CD4-positive, alpha-beta memory T cell (primary cell): ENCODE measurements around the gene IDH2. TPM values are rescaled to one million over a fixed set of nuclear protein-coding genes. Genes with fewer than 3 reads are reported as not detected.
"Not testable (repeated sequence)": the region's sequence is repeated elsewhere in the genome, so short reads cannot be mapped to it uniquely, and the experiment has no call there.

Source experiments
- CTCF ChIA-PET: fragments of 350-600 bp; sonication (Branson Sonifier 250); formaldehyde crosslinking; loops from one replicate; lab custom pipeline; 2021; ENCODE audit warnings: inconsistent platforms; ENCODE audit not compliant: partially characterized antibody; lab: Charles Lee
- POLR2A ChIA-PET: fragments of 350-600 bp; sonication (Branson Sonifier 250); formaldehyde crosslinking; loops from one replicate; lab custom pipeline; 2021; ENCODE audit not compliant: partially characterized antibody; lab: Charles Lee
- DNase-seq, 5 donors: peaks; one replicate each; pipeline versions ENCODE4 v3.0.0 to v3.0.0-alpha.2; 2020 to 2022; ENCODE audit warnings: mixed read lengths in 1 of 5
- H3K27ac ChIP-seq: one replicate; pipeline ENCODE4 v1.7.0; 2013; ENCODE audit warnings: low read depth, low read length
- H3K27me3 ChIP-seq: 2 replicates; pipeline ENCODE4 v1.7.0; 2013; ENCODE audit warnings: mild to moderate bottlenecking, low read length, moderate library complexity; ENCODE audit not compliant: insufficient read depth
- H3K36me3 ChIP-seq: 2 replicates; pipeline ENCODE4 v1.7.0; 2013; ENCODE audit warnings: mild to moderate bottlenecking, low read length, moderate library complexity; ENCODE audit not compliant: insufficient read depth
- H3K4me1 ChIP-seq: 2 replicates; pipeline ENCODE4 v1.7.0; 2013; ENCODE audit warnings: mild to moderate bottlenecking, low read length, moderate library complexity; ENCODE audit not compliant: insufficient read depth
- H3K4me3 ChIP-seq, 2 donors: one replicate each; pipeline ENCODE4 v1.7.0; 2013; ENCODE audit warnings: low read length in 2 of 2, mild to moderate bottlenecking in 1 of 2
- H3K9me3 ChIP-seq, 2 donors: one replicate each; pipeline ENCODE4 v1.7.0; 2013; ENCODE audit warnings: low read length in 2 of 2, control low read depth in 1 of 2; ENCODE audit not compliant: control insufficient read depth in 1 of 2
- H3K27ac Mint-ChIP-seq, 7 donors: one replicate each; pipeline ENCODE4 v1.8.0; 2020 to 2021; ENCODE audit warnings: mixed read lengths in 7 of 7, mild to moderate bottlenecking in 6 of 7, inconsistent platforms in 3 of 7, moderate library complexity in 3 of 7
- H3K27me3 Mint-ChIP-seq, 2 donors: one replicate each; pipeline ENCODE4 v1.8.0; 2020 to 2021; ENCODE audit warnings: mixed read lengths in 2 of 2
- H3K36me3 Mint-ChIP-seq, 2 donors: one replicate each; pipeline ENCODE4 v1.8.0; 2020 to 2021; ENCODE audit warnings: mixed read lengths in 2 of 2, inconsistent platforms in 1 of 2, mild to moderate bottlenecking in 1 of 2
- H3K4me1 Mint-ChIP-seq, 4 donors: one replicate each; pipeline ENCODE4 v1.8.0; 2020 to 2021; ENCODE audit warnings: mixed read lengths in 4 of 4, mild to moderate bottlenecking in 1 of 4
- H3K4me3 Mint-ChIP-seq, 8 donors: one replicate each; pipeline ENCODE4 v1.8.0; 2020 to 2021; ENCODE audit warnings: mixed read lengths in 8 of 8, mild to moderate bottlenecking in 7 of 8, moderate library complexity in 6 of 8, inconsistent platforms in 3 of 8
- H3K9me3 Mint-ChIP-seq, 8 donors: one replicate each; pipeline ENCODE4 v1.8.0; 2020 to 2021; ENCODE audit warnings: mixed read lengths in 8 of 8, mild to moderate bottlenecking in 5 of 8, inconsistent platforms in 3 of 8, moderate library complexity in 1 of 8
- intact Hi-C: fragments of 100-400 bp; cut with micrococcal nuclease; formaldehyde crosslinking; loops from one replicate; pipeline ENCODE4 v1.15.1; 2023
- polyA plus RNA-seq, 2 donors: library from polyadenylated mRNA; unstranded; fragments of 300-500 nt; fragmentation: Illumina TruSeq; gene quantifications; one replicate each; pipeline ENCODE4 v1.2.3, GENCODE V29; 2021
- total RNA-seq, 2 experiments: library from RNA; stranded (reverse); gene quantifications; one replicate each; pipeline ENCODE4 v1.2.3, GENCODE V29; 2021

Gene IDH2
- total RNA-seq (10 to 100 TPM; 41.2 to 43.6 TPM), polyA plus RNA-seq (100 to 1,000 TPM; 106 to 139 TPM)

DNA sequence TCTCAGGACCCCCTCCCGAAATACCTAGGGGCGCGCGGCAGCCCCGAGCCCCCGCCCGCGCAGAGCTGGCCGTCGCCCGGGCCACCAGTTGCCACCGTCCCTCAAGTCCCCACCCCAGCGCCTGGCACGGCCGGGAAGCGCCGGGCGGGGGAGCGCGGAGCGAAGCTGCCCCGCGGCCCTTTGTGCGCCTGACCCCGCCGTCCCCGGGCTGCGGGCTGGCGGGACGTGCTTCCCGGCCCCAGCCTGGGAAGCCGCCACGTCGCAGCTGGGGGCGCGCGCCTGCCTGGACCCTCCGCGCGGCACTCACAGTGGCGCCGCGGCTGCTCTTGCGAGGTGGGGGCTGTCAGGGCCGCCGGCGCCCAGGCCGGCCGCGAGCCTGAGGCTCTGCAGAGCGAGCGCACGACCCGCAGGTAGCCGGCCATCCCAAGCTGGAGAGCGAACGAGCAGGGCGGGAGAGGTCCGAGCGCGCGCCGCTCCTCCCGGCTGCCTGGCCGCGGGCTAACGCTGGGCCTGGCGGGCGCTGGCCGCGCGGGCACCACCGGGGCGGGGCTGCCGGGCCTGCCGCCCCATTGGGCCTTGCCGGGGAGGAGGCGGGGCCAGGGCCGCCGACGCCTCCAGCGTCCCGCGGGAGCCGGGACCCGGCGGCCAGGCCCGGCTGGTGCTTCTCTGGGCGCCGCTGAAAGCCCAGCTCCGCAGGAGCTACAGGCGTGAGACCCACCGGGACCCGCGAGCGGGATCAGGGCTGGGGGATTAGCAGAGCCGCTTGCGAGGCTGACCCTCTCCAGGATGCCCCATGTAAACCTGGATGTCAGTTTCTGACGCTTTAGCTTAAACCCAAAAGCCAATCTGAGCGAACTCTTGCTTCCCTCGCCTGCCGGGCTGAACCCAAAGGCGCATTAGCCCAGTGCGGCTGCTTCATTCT, at the start of gene IDH2:
Gene IDH2 (minus strand): TSS at position 500 of the 922 bp plus-strand sequence. CDS start 78 bp downstream, at position 422.
- Mint-ChIP-seq H3K9me3 (peaks cover 0 to 2% (median 0%) of the 10 kb centered on the region in 8 donors), H3K4me3 (peak within 1 kb of the TSS; percentile 85 to 97 (median 90)), H3K27me3 (no peaks in the 10 kb centered on the region), H3K36me3 (peaks cover 0 to 6% of the 10 kb centered on the region in 2 donors), H3K4me1 (peaks cover 35 to 55% (median 49%) of the 10 kb centered on the region in 4 donors), H3K27ac (peak within 1 kb of the TSS; percentile 86 to 100 (median 98))
- ChIA-PET POLR2A (interaction anchor here (0.7 to 3.4 kb wide), 16 partner anchors 8 to 615 kb away, joined by 3 to 27 read pairs (median 3); partner anchors contain the start of genes AP3S2, BLM, CIB1 and GDPGP1), CTCF (interaction anchor here (0.7 to 1.4 kb wide), 4 partner anchors 27 to 227 kb away, joined by 3 to 4 read pairs (median 3); no protein-coding TSS in a partner anchor)
- intact Hi-C loops: loop anchor here (2.0 to 5.0 kb wide), 2 partner anchors 41 to 130 kb away; partner anchors contain the start of genes CIB1 and GDPGP1
- Histone ChIP-seq H3K27me3 (no peaks in the 10 kb centered on the region), H3K4me3 (peak within 1 kb of the TSS; percentile 70 to 79), H3K36me3 (no peaks in the 10 kb centered on the region), H3K9me3 (no peaks in the 10 kb centered on the region), H3K4me1 (peaks cover 47% of the 10 kb centered on the region), H3K27ac (peak within 1 kb of the TSS; percentile 65)
- DNase-seq: peak; percentile 65 to 82 (median 75)

DNA sequence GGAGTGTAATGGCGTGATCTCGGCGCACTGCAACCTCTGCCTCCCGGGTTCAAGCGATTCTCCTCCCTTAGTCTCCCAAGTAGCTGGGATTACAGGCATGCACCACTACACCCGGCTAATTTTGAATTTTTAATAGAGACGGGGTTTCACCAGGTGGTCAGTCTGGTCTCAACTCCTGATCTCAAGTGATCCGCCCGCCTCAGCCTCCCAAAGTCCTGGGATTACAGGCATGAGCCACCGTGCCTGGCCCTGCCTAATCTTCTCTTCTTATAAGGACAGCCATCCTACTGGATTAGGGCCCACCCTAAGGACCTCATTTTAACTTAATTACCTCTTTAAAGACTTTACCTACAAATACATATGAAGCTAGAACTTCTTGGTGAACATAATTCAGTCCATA, 48.3 kb upstream of the IDH2 start:
- DNase-seq, intact Hi-C loops, H3K4me3 Mint-ChIP-seq: not testable (repeated sequence)

DNA sequence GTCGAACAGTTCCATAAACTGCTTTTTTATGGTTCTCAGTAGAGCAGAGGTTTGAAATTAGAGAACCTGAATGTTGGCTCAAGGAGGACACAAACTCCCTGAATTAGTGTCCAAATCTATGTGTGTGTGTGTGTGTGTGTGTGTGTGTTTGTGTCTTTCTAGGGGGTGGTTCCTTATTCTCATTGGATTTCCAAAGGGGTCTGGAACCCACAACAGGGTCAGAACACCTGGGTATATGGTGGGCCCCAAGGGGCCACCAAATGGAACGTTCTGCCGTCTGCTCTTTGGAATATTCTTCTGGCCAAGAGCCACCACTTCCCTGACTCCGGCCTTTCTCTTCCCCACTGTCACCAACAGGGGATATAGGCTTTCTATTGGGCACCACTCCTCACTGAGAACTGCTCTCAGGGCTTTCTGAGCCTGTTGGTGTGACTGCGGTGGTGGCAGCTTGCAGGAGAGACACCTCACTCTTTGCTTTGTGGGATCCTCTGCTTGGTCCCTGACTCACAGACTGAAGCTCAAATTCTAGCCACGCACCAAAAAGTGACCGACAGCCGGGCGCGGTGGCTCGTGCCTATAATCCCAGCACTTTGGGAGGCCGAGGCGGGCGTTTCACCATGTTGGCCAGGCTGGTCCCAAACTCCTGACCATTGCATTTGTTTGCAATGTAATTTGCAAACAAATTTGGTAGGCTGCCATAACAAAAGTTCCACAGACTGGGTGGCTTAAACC, 47.5 kb upstream of the IDH2 start:
- CTCF ChIA-PET: interaction anchor here (1.3 kb wide), 1 partner anchor 151 kb away, joined by 4 read pairs; no protein-coding TSS in a partner anchor

More for the DNA sequence above, 48.3 kb upstream of the IDH2 start:
- H3K27me3 Mint-ChIP-seq, H3K27me3 ChIP-seq, H3K9me3 ChIP-seq, H3K36me3 ChIP-seq, H3K9me3 Mint-ChIP-seq, H3K27ac Mint-ChIP-seq, POLR2A ChIA-PET, H3K4me1 ChIP-seq, H3K4me3 ChIP-seq, H3K4me1 Mint-ChIP-seq, H3K27ac ChIP-seq, H3K36me3 Mint-ChIP-seq: not testable (repeated sequence)
- CTCF ChIA-PET: interaction anchor here (1.3 kb wide), 1 partner anchor 151 kb away, joined by 4 read pairs; no protein-coding TSS in a partner anchor

DNA sequence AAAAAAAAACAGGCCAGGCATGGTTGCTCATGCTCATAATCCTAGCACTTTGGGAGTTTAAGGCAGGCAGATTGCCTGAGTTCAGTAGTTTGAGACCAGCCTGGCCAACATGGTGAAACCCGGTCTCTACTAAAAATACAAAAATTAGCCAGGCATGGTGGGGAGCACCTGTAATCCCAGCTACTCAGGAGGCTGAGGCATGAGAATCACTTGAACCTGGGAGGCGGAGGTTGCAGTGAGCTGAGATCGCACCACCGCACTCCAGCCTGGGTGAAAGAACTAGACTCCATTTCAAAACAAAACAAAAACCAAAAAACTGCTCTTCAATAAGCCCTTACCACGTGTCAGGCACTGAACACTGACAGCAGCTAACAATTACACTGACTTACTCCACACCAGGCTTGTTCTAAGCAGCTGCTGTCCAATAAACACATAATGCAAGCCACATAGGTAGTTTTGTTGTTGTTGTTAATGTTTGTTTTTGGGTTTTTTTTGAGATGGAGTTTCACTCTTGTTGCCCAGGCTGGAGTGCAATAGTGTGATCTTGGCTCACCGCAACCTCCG, 44.0 kb upstream of the IDH2 start:
- H3K4me3 Mint-ChIP-seq, H3K27me3 Mint-ChIP-seq, H3K27ac Mint-ChIP-seq, H3K36me3 ChIP-seq, POLR2A ChIA-PET, H3K27ac ChIP-seq, H3K36me3 Mint-ChIP-seq, intact Hi-C loops, DNase-seq, H3K4me3 ChIP-seq, H3K27me3 ChIP-seq, H3K9me3 Mint-ChIP-seq, H3K9me3 ChIP-seq: not testable (repeated sequence)
- peaks cover 7 to 23% (median 11%) of the 10 kb centered on the region in 4 donors for H3K4me1 Mint-ChIP-seq
- CTCF ChIA-PET: interaction anchor here (1.3 kb wide), 1 partner anchor 75 kb away, joined by 4 read pairs; no protein-coding TSS in a partner anchor
- peaks cover 12% of the 10 kb centered on the region for H3K4me1 ChIP-seq

More for the DNA sequence above, 47.5 kb upstream of the IDH2 start:
- H3K4me1 Mint-ChIP-seq: peaks cover 0 to 3% (median 0%) of the 10 kb centered on the region in 4 donors
- H3K4me3 Mint-ChIP-seq: no peak overlapping the region
- intact Hi-C loops: no loop called here
- Histone ChIP-seq H3K27me3 (no peaks in the 10 kb centered on the region), H3K27ac (no peak overlapping the region), H3K4me1 (no peaks in the 10 kb centered on the region), H3K4me3 (no peak overlapping the region), H3K9me3 (no peaks in the 10 kb centered on the region), H3K36me3 (no peaks in the 10 kb centered on the region)
- no peaks in the 10 kb centered on the region for H3K9me3 Mint-ChIP-seq
- peak overlapping the region in 1 of 7 donors; percentile 25 for H3K27ac Mint-ChIP-seq
- POLR2A ChIA-PET: no interaction called here
- no peaks in the 10 kb centered on the region for H3K27me3 Mint-ChIP-seq
- H3K36me3 Mint-ChIP-seq: no peaks in the 10 kb centered on the region
- no peak for DNase-seq

DNA sequence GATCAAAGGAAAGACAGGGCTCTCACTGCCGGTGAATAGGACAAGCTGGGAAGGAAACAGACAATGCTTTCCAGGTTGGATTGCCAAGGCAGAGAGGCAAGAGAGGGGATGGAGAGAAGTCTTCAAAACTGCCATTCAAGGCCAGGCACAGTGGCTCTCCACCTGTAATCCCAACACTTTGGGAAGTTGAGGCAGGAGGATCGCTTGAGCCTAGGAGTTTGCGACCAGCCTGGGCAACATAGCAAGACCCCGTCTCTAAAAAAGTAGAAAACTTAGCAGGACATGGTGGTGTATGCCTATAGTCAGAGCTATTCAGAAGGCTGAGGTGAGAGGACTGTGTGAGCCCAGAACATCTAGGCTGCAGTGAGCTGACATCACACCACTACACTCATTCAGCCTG, 43.5 kb upstream of the IDH2 start:
- DNase-seq: no peak
- ChIA-PET POLR2A (no interaction called here), CTCF (interaction anchor here (1.3 kb wide), 1 partner anchor 75 kb away, joined by 4 read pairs; no protein-coding TSS in a partner anchor)
- no peaks in the 10 kb centered on the region for H3K9me3 ChIP-seq
- H3K36me3 ChIP-seq: no peaks in the 10 kb centered on the region
- no peak overlapping the region for H3K4me3 ChIP-seq
- peak overlapping the region in 1 of 7 donors; percentile 68 for H3K27ac Mint-ChIP-seq
- H3K4me1 ChIP-seq: peaks cover 12% of the 10 kb centered on the region
- intact Hi-C loops: no loop called here
- H3K9me3 Mint-ChIP-seq: peaks cover 0 to 3% (median 0%) of the 10 kb centered on the region in 8 donors
- H3K27ac ChIP-seq: no peak overlapping the region
- H3K36me3 Mint-ChIP-seq: no peaks in the 10 kb centered on the region
- H3K4me1 Mint-ChIP-seq: peaks cover 7 to 27% (median 13%) of the 10 kb centered on the region in 4 donors
- H3K4me3 Mint-ChIP-seq: no peak overlapping the region
- H3K27me3 Mint-ChIP-seq: no peaks in the 10 kb centered on the region
- no peaks in the 10 kb centered on the region for H3K27me3 ChIP-seq

GRCh38 chr15:90145259-90145658, 43.0 kb upstream of the IDH2 start:
- H3K27me3 ChIP-seq: no peaks in the 10 kb centered on the region
- POLR2A ChIA-PET: no interaction called here
- H3K27ac ChIP-seq: no peak overlapping the region
- CTCF ChIA-PET: interaction anchor here (0.7 to 1.0 kb wide), 2 partner anchors 70 to 179 kb away, joined by 3 read pairs; no protein-coding TSS in a partner anchor
- no peaks in the 10 kb centered on the region for H3K36me3 Mint-ChIP-seq
- H3K4me1 ChIP-seq: peaks cover 12% of the 10 kb centered on the region
- intact Hi-C loops: no loop called here
- no peak for DNase-seq
- H3K9me3 ChIP-seq: no peaks in the 10 kb centered on the region
- H3K27me3 Mint-ChIP-seq: no peaks in the 10 kb centered on the region
- H3K4me1 Mint-ChIP-seq: peaks cover 7 to 27% (median 13%) of the 10 kb centered on the region in 4 donors
- H3K27ac Mint-ChIP-seq: peak overlapping the region in 1 of 7 donors; percentile 68
- H3K36me3 ChIP-seq: no peaks in the 10 kb centered on the region
- peaks cover 0 to 3% (median 0%) of the 10 kb centered on the region in 8 donors for H3K9me3 Mint-ChIP-seq
- peak overlapping the region in 1 of 8 donors; percentile 20 for H3K4me3 Mint-ChIP-seq
- no peak overlapping the region for H3K4me3 ChIP-seq
